HUES64 (cell line): ENCODE measurements around the gene SLC2A10. TPM values are rescaled to one million over a fixed set of nuclear protein-coding genes. Genes with fewer than 3 reads are reported as not detected.

Experiments
- H3K27ac ChIP-seq: 2 replicates; pipeline ENCODE4 v1.7.0; 2013; ENCODE audit warnings: low read depth, low read length, inconsistent platforms
- H3K27me3 ChIP-seq: 2 replicates; pipeline ENCODE4 v1.6.1; 2013; ENCODE audit warnings: mild to moderate bottlenecking, low read length; ENCODE audit not compliant: insufficient read depth
- H3K36me3 ChIP-seq: 2 replicates; pipeline ENCODE4 v1.6.1; 2013; ENCODE audit warnings: mild to moderate bottlenecking, low read length; ENCODE audit not compliant: insufficient read depth
- H3K4me1 ChIP-seq: 2 replicates; pipeline ENCODE4 v1.6.1; 2013; ENCODE audit warnings: mild to moderate bottlenecking, low read length, moderate library complexity; ENCODE audit not compliant: insufficient read depth
- H3K4me3 ChIP-seq: 2 replicates; pipeline ENCODE4 v1.5.1; 2013; ENCODE audit warnings: mild to moderate bottlenecking, low read length, moderate library complexity
- H3K9ac ChIP-seq: 2 replicates; pipeline ENCODE4 v1.6.1; 2013; ENCODE audit warnings: mild to moderate bottlenecking, low read depth, low read length
- H3K9me3 ChIP-seq: 2 replicates; pipeline ENCODE4 v1.6.1; 2013; ENCODE audit warnings: low read depth, low read length; ENCODE audit not compliant: insufficient read depth
- WGBS: fragments of 150-250, 120-280 bp; methylation state at CpG from one replicate; pipeline ENCODE4 v1.1.7; 2013; ENCODE audit warnings: missing lambda C conversion rate; 5-methylcytosine and 5-hydroxymethylcytosine counted together
- polyA plus RNA-seq, 2 experiments: library from polyadenylated mRNA; stranded (reverse); fragments of 50-300 nt; gene quantifications; one replicate each; pipeline ENCODE4 v1.2.3, GENCODE V29; 2013

Gene SLC2A10
- polyA plus RNA-seq (2013, experiment 1 of 2), result 5.2 TPM
- 7.5 TPM for polyA plus RNA-seq (2013, experiment 2 of 2)

- peak within 1 kb of the TSS; percentile 5; the same call in 1 of the 2 replicates for H3K27ac ChIP-seq
- H3K9ac ChIP-seq, result peak within 1 kb of the TSS; percentile 77
- 2% methylated on average over 67 of the region's 67 CpGs for WGBS
Observed at GRCh38 chr20:46709459-46710152, at the start of gene SLC2A10. Gene SLC2A10 (plus strand): TSS chr20:46709649. CDS start chr20:46709737, 88 bp downstream.

GRCh38 chr20:46660487-46660886, 49.0 kb upstream of the SLC2A10 start:
- 82% methylated on average over 3 of the region's 4 CpGs for WGBS
- H3K27ac ChIP-seq, result no peak overlapping the region
- H3K9ac ChIP-seq, result no peak overlapping the region
- peaks cover 4% of the 10 kb centered on the region; the same call in 1 of the 2 replicates for H3K9me3 ChIP-seq
- no peaks in the 10 kb centered on the region for H3K27me3 ChIP-seq
- H3K4me1 ChIP-seq, result no peaks in the 10 kb centered on the region
- peaks cover 3% of the 10 kb centered on the region; the same call in 1 of the 2 replicates for H3K36me3 ChIP-seq
- H3K4me3 ChIP-seq, result no peak overlapping the region

More at GRCh38 chr20:46709459-46710152, at the start of gene SLC2A10:
- peak within 1 kb of the TSS; percentile 62 for H3K4me3 ChIP-seq
- peaks cover 9% of the 10 kb centered on the region for H3K9me3 ChIP-seq
- peaks cover 14% of the 10 kb centered on the region for H3K4me1 ChIP-seq
- H3K27me3 ChIP-seq, result no peaks in the 10 kb centered on the region
- H3K36me3 ChIP-seq, result no peaks in the 10 kb centered on the region

- H3K9me3 ChIP-seq, result peaks cover 4% of the 10 kb centered on the region; the same call in 1 of the 2 replicates
- H3K4me3 ChIP-seq, result no peak overlapping the region
- H3K9ac ChIP-seq, result no peak overlapping the region
- 100% methylated on average over 1 of the region's 1 CpG for WGBS
- H3K27ac ChIP-seq, result no peak overlapping the region
- H3K4me1 ChIP-seq, result no peaks in the 10 kb centered on the region
- H3K27me3 ChIP-seq, result no peaks in the 10 kb centered on the region
- peaks cover 3% of the 10 kb centered on the region; the same call in 1 of the 2 replicates for H3K36me3 ChIP-seq
Observed at GRCh38 chr20:46661659-46662058, 47.8 kb upstream of the SLC2A10 start.

GRCh38 chr20:46663531-46663930, 45.9 kb upstream of the SLC2A10 start:
- H3K9me3 ChIP-seq, result peaks cover 4% of the 10 kb centered on the region; the same call in 1 of the 2 replicates
- no peak overlapping the region for H3K4me3 ChIP-seq
- no peaks in the 10 kb centered on the region for H3K4me1 ChIP-seq
- no peak overlapping the region for H3K9ac ChIP-seq
- peaks cover 6% of the 10 kb centered on the region; the same call in 1 of the 2 replicates for H3K36me3 ChIP-seq
- no peak overlapping the region for H3K27ac ChIP-seq
- WGBS, result 97% methylated on average over 2 of the region's 3 CpGs
- H3K27me3 ChIP-seq, result no peaks in the 10 kb centered on the region

- Histone ChIP-seq H3K9ac (no peak overlapping the region), H3K4me1 (no peaks in the 10 kb centered on the region), H3K9me3 (peaks cover 5% of the 10 kb centered on the region; the same call in 1 of the 2 replicates), H3K27me3 (no peaks in the 10 kb centered on the region), H3K27ac (no peak overlapping the region), H3K4me3 (no peak overlapping the region), H3K36me3 (peaks cover 9% of the 10 kb centered on the region; the same call in 1 of the 2 replicates)
- 95% methylated on average over 2 of the region's 3 CpGs for whole genome bisulfite sequencing
Observed at GRCh38 chr20:46665602-46666001, 43.8 kb upstream of the SLC2A10 start.

GRCh38 chr20:46666306-46666705, 43.1 kb upstream of the SLC2A10 start:
- Histone ChIP-seq H3K4me1 (no peaks in the 10 kb centered on the region), H3K4me3 (no peak overlapping the region), H3K27ac (no peak overlapping the region), H3K36me3 (0 out of 2 replicates have a peak, but pooled peaks cover 6% of the 10 kb centered on the region), H3K9me3 (peaks cover 12% of the 10 kb centered on the region), H3K27me3 (no peaks in the 10 kb centered on the region), H3K9ac (no peak overlapping the region)
- WGBS, result 88% methylated on average over 3 of the region's 3 CpGs

- Histone ChIP-seq H3K27ac (no peak overlapping the region), H3K9ac (no peak overlapping the region), H3K36me3 (0 out of 2 replicates have a peak, but pooled peaks cover 6% of the 10 kb centered on the region), H3K4me1 (no peaks in the 10 kb centered on the region), H3K4me3 (no peak overlapping the region), H3K9me3 (peaks cover 12% of the 10 kb centered on the region), H3K27me3 (no peaks in the 10 kb centered on the region)
- 93% methylated on average over 6 of the region's 6 CpGs for WGBS
Observed at GRCh38 chr20:46666818-46667515, 42.5 kb upstream of the SLC2A10 start.

- H3K27ac ChIP-seq, result no peak overlapping the region
- H3K9me3 ChIP-seq, result peaks cover 12% of the 10 kb centered on the region
- peaks cover 15% of the 10 kb centered on the region for H3K4me1 ChIP-seq
- H3K27me3 ChIP-seq, result no peaks in the 10 kb centered on the region
- WGBS, result 78% methylated on average over 1 of the region's 2 CpGs
- 0 out of 2 replicates have a peak, but pooled peaks cover 6% of the 10 kb centered on the region for H3K36me3 ChIP-seq
- no peak overlapping the region for H3K4me3 ChIP-seq
- H3K9ac ChIP-seq, result no peak overlapping the region
Observed at GRCh38 chr20:46670228-46670584, 39.2 kb upstream of the SLC2A10 start.

GRCh38 chr20:46670585-46671584, 38.6 kb upstream of the SLC2A10 start:
- peaks cover 12% of the 10 kb centered on the region for H3K9me3 ChIP-seq
- H3K36me3 ChIP-seq, result 0 out of 2 replicates have a peak, but pooled peaks cover 6% of the 10 kb centered on the region
- no peak overlapping the region for H3K27ac ChIP-seq
- no peak overlapping the region for H3K9ac ChIP-seq
- peaks cover 15% of the 10 kb centered on the region for H3K4me1 ChIP-seq
- no peaks in the 10 kb centered on the region for H3K27me3 ChIP-seq
- no peak overlapping the region for H3K4me3 ChIP-seq
- 96% methylated on average over 3 of the region's 3 CpGs for WGBS

- 92% methylated on average over 3 of the region's 3 CpGs for WGBS
Observed at GRCh38 chr20:46671866-46672542, 37.4 kb upstream of the SLC2A10 start.

More at GRCh38 chr20:46671866-46672542, 37.4 kb upstream of the SLC2A10 start:
- H3K36me3 ChIP-seq, result 0 out of 2 replicates have a peak, but pooled peaks cover 6% of the 10 kb centered on the region
- H3K9me3 ChIP-seq, result peaks cover 12% of the 10 kb centered on the region
- H3K27ac ChIP-seq, result no peak overlapping the region
- H3K4me3 ChIP-seq, result no peak overlapping the region
- H3K27me3 ChIP-seq, result no peaks in the 10 kb centered on the region
- no peak overlapping the region for H3K9ac ChIP-seq
- peaks cover 15% of the 10 kb centered on the region for H3K4me1 ChIP-seq
